Spleen (tissue), 11 donors: ENCODE data around the gene JAML. TPM values are rescaled to one million over a fixed set of nuclear protein-coding genes. Genes with fewer than 3 reads are reported as not detected.

Experiments used
- DNase-seq: peaks from one replicate; pipeline ENCODE4 v3.0.0-alpha.2; 2020
- H3K27ac ChIP-seq, 8 donors: fragments of 200-600 bp; sonication (generic) in 7 of 8; 1 replicate in 4 of 8; 2 replicates in 4 of 8; pipeline versions ENCODE4 v1.5.0 to v1.8.0; 2016 to 2021; ENCODE audit warnings: inconsistent platforms in 4 of 8, mild to moderate bottlenecking in 4 of 8, moderate library complexity in 1 of 8
- H3K27me3 ChIP-seq, 7 donors: fragments of 200-600 bp; sonication (generic) in 6 of 7; replicated peaks in 1 of 7; 1 replicate in 4 of 7; 2 replicates in 3 of 7; pipeline versions ENCODE4 v1.5.0 to v1.8.0; 2016 to 2021; ENCODE audit warnings: inconsistent platforms in 3 of 7, mild to moderate bottlenecking in 1 of 7
- H3K36me3 ChIP-seq, 6 donors: fragments of 200-600 bp; sonication (generic) in 5 of 6; 1 replicate in 4 of 6; 2 replicates in 2 of 6; pipeline versions ENCODE4 v1.5.0 to v1.8.0; 2016 to 2021; ENCODE audit warnings: inconsistent platforms in 2 of 6
- H3K4me1 ChIP-seq, 6 donors: fragments of 200-600 bp; sonication (generic) in 5 of 6; 1 replicate in 3 of 6; 2 replicates in 3 of 6; pipeline versions ENCODE4 v1.5.0 to v1.8.0; 2016 to 2021; ENCODE audit warnings: inconsistent platforms in 3 of 6
- H3K4me3 ChIP-seq, 8 donors: fragments of 200-600 bp; sonication (generic) in 7 of 8; 1 replicate in 4 of 8; 2 replicates in 4 of 8; pipeline versions ENCODE4 v1.5.0 to v1.8.0; 2016 to 2021; ENCODE audit warnings: inconsistent platforms in 4 of 8, mild to moderate bottlenecking in 4 of 8, moderate library complexity in 2 of 8
- H3K9me3 ChIP-seq, 8 donors: fragments of 200-600 bp; sonication (generic) in 7 of 8; 1 replicate in 4 of 8; 2 replicates in 4 of 8; pipeline versions ENCODE4 v1.5.0 to v1.8.0; 2016 to 2021; ENCODE audit warnings: inconsistent platforms in 4 of 8
- POLR2A ChIP-seq, 3 donors: fragments of 450-650 bp; IDR thresholded peaks; one replicate each; pipeline ENCODE4 v1.5.1; 2017; ENCODE audit warnings: antibody characterized with exemption in 3 of 3, mild to moderate bottlenecking in 1 of 3
- POLR2AphosphoS5 ChIP-seq, 3 donors: sonication (generic); formaldehyde crosslinking; IDR thresholded peaks; one replicate each; pipeline ENCODE4 v1.5.1; 2017; ENCODE audit warnings: antibody characterized with exemption in 3 of 3
- WGBS, 5 donors: extraction: QIAGEN DNeasy Blood & Tissue Kit in 3 of 5; methylation state at CpG; one replicate each; pipeline versions ENCODE4 v1.1.5 to v1.1.7; 2013 to 2018; 5-methylcytosine and 5-hydroxymethylcytosine counted together
- intact Hi-C: fragments of 100-400 bp; cut with DNase I; formaldehyde crosslinking; loops from one replicate; pipeline ENCODE4 v1.15.0; 2023; ENCODE audit warnings: low total_unique reads
- polyA plus RNA-seq, 3 donors: library from polyadenylated mRNA; stranded (reverse); fragments of 200-250 nt; gene quantifications; one replicate each; pipeline ENCODE4 v1.2.1, GENCODE V29; 2013
- total RNA-seq, 7 donors: library from RNA; depleted of rRNA in 3 of 7; stranded (reverse); fragments of >200 nt in 3 of 7; fragmentation: NEBNext Ultra II Directional in 4 of 7; extraction: Animal tissue kit (Norgen Biotek cat#: 25700) in 4 of 7; gene quantifications; one replicate each; pipeline versions ENCODE4 v1.1.0 to v1.2.1, GENCODE V29; 2016 to 2021
- TF ChIP-seq, protein P1 (sequence below), 11 experiments: fragments of 200-600 bp in 7 of 11; fragments of 450-650 bp in 4 of 11; sonication (generic) in 4 of 11; IDR thresholded peaks in 8 of 11; conservative IDR thresholded peaks in 3 of 11; 1 replicate in 7 of 11; 2 replicates in 4 of 11; pipeline versions ENCODE4 v1.4.0 to v1.8.0; 2016 to 2021; ENCODE audit warnings: antibody characterized with exemption in 11 of 11, inconsistent platforms in 4 of 11, mild to moderate bottlenecking in 1 of 11
- donor health status: healthy with polysubstance abuse.
- donor health status: DM: no; HTN: no; CAD: no; lungs with moderate emphysema.
- donor health status: DM: no; HTN: no; CAD: no.
- donor health status: Bipolar disorder and iron deficiency.
- donor health status: healthy.
- donor health status: DM: no; HTN: no; CAD: no.
- donor health status: DM: yes; HTN: yes; CAD: no.

JAML gene
- total and polyA plus RNA-seq, 10 donors: 18.2 to 180 (median 89.3) TPM

DNA sequence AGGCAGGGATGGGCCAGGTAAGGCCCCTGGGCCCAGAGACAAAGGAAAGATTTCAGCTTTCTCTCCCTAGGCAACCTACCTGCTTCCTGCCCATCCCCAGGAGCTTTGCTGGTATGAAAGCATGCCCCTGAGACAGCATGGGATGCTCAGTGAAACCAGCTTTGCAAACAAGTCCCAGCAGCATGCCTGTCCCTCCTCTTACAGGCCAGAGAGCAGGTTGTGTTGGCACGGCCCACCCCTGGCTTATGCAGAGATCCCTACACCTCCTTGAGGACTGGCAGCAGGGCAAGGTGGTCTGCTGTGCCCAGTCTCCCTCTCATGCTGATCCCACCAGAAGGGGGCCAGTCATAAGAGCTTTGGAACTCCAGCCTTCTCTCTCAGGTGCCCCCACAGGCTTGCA, 75.3 kb downstream of the JAML start:
- 84 to 100% (median 86%) methylated on average over 1 of the region's 1 CpG; no CpG with 5 or more reads in 1 of the 5 donors for WGBS, 5 donors
- H3K27ac ChIP-seq: no peak overlapping the region
- peaks cover 9 to 34% (median 23%) of the 10 kb centered on the region in 6 donors for H3K4me1 ChIP-seq
- DNase-seq: no peak
- peaks cover 4 to 84% (median 39%) of the 10 kb centered on the region in 7 donors for H3K27me3 ChIP-seq
- TF ChIP-seq POLR2AphosphoS5 (IDR thresholded peaks at IDR 0.05): no peak
- TF ChIP-seq, protein P1, sequence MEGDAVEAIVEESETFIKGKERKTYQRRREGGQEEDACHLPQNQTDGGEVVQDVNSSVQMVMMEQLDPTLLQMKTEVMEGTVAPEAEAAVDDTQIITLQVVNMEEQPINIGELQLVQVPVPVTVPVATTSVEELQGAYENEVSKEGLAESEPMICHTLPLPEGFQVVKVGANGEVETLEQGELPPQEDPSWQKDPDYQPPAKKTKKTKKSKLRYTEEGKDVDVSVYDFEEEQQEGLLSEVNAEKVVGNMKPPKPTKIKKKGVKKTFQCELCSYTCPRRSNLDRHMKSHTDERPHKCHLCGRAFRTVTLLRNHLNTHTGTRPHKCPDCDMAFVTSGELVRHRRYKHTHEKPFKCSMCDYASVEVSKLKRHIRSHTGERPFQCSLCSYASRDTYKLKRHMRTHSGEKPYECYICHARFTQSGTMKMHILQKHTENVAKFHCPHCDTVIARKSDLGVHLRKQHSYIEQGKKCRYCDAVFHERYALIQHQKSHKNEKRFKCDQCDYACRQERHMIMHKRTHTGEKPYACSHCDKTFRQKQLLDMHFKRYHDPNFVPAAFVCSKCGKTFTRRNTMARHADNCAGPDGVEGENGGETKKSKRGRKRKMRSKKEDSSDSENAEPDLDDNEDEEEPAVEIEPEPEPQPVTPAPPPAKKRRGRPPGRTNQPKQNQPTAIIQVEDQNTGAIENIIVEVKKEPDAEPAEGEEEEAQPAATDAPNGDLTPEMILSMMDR (IDR thresholded peaks at IDR 0.05 in 8 of 11, conservative IDR thresholded peaks at IDR 0.05 in 3 of 11): no peak
- TF ChIP-seq POLR2A (IDR thresholded peaks at IDR 0.05): no peak
- H3K36me3 ChIP-seq: no peaks in the 10 kb centered on the region
- intact Hi-C loops: no loop called here
- H3K9me3 ChIP-seq: no peaks in the 10 kb centered on the region
- no peak overlapping the region for H3K4me3 ChIP-seq

DNA sequence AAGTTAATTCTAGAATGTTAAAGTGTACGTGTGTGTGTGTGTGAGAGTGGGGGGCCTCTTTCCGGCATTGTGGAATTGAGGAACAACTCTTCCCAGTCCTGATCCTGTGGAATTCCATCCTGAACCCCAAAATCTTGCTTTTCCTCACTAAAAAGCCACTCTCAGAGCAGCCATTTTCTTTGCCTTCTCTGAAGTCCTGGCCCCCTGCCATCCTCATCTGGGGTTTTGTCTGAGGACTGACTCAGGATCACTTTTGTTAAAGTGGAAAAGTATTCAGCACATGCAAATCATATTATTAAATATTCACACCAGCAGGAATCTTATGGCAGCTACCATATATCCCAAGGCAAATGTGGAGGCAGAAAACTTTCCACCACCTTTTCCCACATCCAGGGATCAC, 76.0 kb downstream of the JAML start:
- Histone ChIP-seq H3K4me1 (peaks cover 9 to 34% (median 23%) of the 10 kb centered on the region in 6 donors), H3K36me3 (no peaks in the 10 kb centered on the region), H3K27me3 (peaks cover 4 to 84% (median 33%) of the 10 kb centered on the region in 7 donors), H3K4me3 (no peak overlapping the region), H3K27ac (no peak overlapping the region), H3K9me3 (no peaks in the 10 kb centered on the region)
- intact Hi-C loops: no loop called here
- 85 to 93% (median 89%) methylated on average over 2 of the region's 2 CpGs for WGBS, 5 donors
- DNase-seq: no peak
- TF ChIP-seq, protein P1 (IDR thresholded peaks at IDR 0.05 in 8 of 11, conservative IDR thresholded peaks at IDR 0.05 in 3 of 11): no peak
- TF ChIP-seq POLR2AphosphoS5 (IDR thresholded peaks at IDR 0.05) (no peak), POLR2A (IDR thresholded peaks at IDR 0.05) (no peak)

DNA sequence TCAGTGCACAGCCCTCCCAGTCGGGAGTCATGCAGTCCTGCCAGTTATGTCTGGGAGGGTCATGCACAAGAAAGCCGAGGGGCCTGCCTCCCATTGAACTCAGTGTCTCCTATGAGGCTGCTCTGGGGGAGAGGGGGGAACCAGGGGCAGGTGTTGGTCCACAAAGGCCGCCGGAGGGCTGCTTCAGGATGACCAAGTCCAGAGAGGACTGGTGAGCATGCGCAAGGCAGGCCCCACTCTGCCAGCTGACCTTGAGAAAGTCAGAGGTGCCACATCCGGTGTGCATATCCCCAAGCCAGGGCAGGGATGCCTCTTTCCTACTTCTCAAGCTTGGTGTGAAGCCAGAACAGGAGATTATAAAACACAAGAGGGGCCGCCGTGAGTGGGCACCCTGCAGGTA, 76.6 kb downstream of the JAML start:
- no peak overlapping the region for H3K27ac ChIP-seq
- DNase-seq: no peak
- H3K4me3 ChIP-seq: no peak overlapping the region
- intact Hi-C loops: no loop called here
- peaks cover 9 to 29% (median 20%) of the 10 kb centered on the region in 6 donors for H3K4me1 ChIP-seq
- WGBS, 5 donors: 81 to 92% (median 86%) methylated on average over 7 to 8 of the region's 8 CpGs
- no peaks in the 10 kb centered on the region for H3K36me3 ChIP-seq
- TF ChIP-seq POLR2AphosphoS5 (IDR thresholded peaks at IDR 0.05) (no peak), POLR2A (IDR thresholded peaks at IDR 0.05) (no peak)
- TF ChIP-seq, protein P1 (IDR thresholded peaks at IDR 0.05 in 8 of 11, conservative IDR thresholded peaks at IDR 0.05 in 3 of 11): no peak
- peaks cover 4 to 84% (median 32%) of the 10 kb centered on the region in 7 donors for H3K27me3 ChIP-seq
- H3K9me3 ChIP-seq: no peaks in the 10 kb centered on the region

GRCh38 chr11:118147502-118147901, 77.3 kb downstream of the JAML start:
- H3K9me3 ChIP-seq: no peaks in the 10 kb centered on the region
- 65 to 81% (median 70%) methylated on average over 3 of the region's 3 CpGs for WGBS, 5 donors

More at GRCh38 chr11:118147502-118147901, 77.3 kb downstream of the JAML start:
- H3K36me3 ChIP-seq: no peaks in the 10 kb centered on the region
- H3K4me3 ChIP-seq: no peak overlapping the region
- DNase-seq: no peak
- intact Hi-C loops: no loop called here
- H3K27me3 ChIP-seq: peaks cover 1 to 84% (median 32%) of the 10 kb centered on the region in 7 donors
- H3K4me1 ChIP-seq: peaks cover 4 to 29% (median 12%) of the 10 kb centered on the region in 6 donors
- TF ChIP-seq, protein P1 (IDR thresholded peaks at IDR 0.05 in 8 of 11, conservative IDR thresholded peaks at IDR 0.05 in 3 of 11): no peak
- TF ChIP-seq POLR2A (IDR thresholded peaks at IDR 0.05) (no peak), POLR2AphosphoS5 (IDR thresholded peaks at IDR 0.05) (no peak)
- H3K27ac ChIP-seq: no peak overlapping the region
